T-helper 1 cell (primary cell): Measurements from ENCODE around the gene PURA.

Experiments
- DNase-seq, 5 donors: peaks; one replicate each; pipeline ENCODE4 v3.0.0-alpha.2; 2012 to 2020

PURA gene

DNA sequence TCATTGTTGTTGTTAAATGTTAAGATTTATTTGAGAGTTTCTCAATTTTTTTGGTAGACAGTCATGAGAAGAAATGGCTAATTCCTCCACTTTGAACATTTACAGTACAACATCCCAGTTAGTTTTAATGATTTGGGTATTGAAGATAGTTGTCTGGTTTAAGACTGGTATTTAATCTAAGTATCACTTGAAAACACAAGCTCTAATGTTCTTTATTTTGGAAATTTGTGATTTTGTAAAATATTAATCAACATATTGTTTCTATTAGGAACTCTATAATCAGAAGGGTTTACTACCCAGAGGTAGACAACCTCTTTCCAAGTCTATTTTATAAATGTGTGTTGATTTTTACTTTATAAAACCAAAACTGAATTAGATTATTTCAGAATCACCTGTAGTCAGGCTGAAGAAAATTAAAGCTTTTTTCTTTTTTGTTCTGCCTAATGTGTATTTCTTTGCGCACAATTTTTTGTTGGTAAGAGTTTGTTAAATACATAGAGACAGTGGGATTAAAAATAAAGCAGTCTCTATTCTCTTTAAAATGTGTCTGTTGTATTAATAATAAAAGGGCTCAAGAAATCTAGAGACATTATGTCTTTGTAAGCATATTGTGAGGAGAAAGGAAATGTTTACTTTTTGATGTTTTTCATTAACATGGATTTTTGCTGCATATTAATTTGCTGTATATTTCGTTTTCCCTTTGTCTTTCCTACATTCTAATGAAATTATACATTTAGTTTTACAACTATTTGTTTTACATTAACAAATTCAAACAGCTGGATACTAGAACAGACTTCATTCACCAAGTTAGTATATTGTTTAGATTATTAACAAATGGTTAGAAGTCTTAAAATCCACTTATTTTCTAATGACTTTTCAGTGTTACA, 3.9 kb upstream of the PURA start:
- DNase-seq = no peak

DNA sequence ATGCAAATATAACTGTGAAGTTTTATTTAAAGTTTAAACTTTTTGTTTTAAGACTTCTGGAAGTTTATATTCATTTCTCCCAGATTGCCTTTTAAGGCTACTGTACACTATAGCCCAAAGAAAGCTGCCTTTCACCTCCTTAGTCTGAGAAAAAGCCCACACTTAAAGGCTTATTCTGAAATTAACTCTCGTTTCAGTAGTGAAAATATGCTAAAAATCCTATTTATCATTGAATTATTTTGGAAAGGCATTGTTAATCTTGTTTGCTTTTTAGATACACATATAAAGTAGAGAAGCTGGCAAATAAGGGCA, 3.3 kb upstream of the PURA start:
- DNase-seq = no peak

DNA sequence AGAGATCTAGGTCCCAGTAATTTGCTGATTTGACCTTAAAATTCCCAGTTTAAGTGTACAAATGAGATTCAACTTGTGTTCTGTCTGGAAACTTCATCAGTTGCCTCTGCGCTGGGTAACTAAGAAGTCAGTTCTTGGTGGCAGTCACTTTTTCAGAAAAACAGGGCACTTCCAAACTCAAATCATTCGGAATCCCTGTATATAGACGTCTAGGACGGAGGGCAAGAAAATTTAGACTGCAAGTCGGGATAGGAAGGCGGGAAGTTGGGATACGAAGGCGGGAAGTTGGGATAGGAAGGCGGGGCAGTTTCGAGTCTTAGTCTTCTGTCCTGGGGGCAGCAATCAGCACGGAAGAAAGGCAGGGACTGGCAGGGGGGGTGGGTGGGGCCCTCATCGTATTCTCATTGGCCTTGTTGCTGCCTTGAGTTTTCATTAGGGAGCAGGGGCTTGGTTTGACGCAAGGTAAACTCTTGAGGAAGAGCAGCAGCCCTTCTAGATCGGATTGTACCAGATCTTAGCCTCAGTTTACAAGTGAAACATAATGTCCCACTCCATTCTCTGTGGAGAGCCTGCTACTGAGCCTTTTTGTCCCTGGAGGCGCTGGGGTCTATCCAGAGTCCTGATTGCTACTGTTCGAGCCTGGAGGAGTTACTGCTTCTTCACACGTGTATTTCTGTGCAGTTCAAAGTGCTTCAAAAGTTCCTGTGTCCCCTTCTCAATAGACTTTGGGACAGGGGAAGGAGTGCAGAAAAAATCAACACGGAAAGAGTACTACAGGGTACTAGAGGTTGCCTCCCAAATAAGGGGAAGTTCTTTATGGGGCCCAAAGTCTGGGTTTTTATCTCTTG, 2.7 kb upstream of the PURA start:
- no peak for DNase-seq

DNA sequence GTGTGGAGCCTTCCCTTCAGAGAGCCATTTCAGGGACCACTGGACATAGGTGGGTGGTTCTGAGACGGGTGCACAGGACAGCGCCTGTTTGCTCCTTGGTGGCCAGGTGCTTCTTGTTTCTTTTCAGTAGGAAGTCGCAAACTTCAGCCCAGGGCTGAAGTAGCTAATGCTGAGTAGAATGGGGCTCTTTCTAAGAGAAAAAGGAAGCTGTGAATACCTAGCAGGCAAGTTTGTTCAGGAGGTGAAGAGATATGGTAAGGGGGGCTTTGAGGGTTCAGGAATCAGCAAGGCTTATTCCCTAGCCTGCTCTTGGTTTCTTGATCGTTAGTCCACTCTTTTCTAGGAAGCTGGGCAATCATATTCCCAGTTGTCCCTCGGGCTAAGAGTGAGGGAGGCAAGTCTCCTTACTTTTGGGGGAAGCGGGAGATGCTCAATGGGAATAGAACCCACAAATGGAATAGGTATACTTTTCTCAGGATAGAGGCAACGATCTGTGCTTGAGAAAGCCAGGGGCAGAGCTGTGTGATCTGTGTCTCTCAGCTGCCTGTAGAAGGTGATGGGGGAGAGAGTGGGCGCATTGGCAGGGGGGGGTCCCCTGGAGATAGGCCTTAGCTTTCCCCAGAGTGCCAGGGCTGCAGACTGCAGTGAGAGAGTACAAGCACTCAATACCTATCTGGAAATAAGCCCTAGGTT, 1.9 kb upstream of the PURA start:
- DNase-seq = no peak

DNA sequence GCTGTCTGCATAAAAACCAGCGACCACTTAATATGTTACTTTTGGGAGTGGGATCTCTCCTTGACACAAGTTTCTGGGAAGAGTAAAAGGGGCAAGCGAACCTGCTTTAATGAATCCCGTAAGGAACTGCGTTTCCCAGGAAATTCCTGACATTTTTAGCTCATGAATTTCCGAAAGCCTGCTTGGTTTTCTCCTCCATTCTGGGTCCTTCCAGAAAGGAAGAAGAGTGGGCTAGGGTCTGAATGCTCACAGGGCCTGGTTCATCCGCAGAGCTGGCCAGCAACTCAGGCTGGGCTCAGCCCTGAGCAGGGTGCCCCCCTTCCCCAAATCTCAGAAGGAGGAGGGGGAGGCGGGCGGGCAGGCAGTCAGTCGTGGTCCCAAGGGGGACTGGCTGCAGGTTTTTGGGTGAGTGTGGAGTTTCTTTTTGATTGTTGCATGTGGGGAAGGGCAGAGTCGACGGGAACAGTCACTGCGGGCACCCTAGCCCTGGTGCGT, 1.2 kb upstream of the PURA start:
- DNase-seq = no peak

DNA sequence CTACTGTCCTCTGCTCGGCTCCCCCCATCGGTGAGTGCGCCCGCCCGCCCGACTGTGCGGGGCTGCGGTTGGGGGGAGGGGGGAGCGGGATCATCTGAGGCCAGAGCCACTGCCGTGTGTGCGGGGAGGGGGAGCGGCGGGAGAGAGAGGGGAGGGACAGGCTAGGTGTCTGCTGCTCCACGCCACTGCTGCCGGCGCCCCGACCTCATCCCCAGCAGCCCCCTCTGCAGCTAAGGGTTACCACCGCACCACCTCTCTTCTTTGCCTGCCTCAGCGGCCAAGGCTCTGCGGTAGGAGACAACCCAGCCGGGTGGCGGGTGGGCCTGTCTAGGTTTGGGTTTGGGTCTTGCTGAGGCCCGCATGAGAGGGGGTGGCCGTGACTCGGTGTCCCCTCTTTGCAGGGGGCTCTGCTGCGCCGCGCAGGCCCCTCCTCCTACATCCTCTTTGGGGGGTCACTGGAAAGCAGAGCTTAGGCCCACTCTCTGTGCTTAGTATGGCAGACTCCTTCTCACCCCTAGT, 670 bp upstream of the PURA start:
- DNase-seq = peak in 2 of 5 donors; percentile 22 to 30

DNA sequence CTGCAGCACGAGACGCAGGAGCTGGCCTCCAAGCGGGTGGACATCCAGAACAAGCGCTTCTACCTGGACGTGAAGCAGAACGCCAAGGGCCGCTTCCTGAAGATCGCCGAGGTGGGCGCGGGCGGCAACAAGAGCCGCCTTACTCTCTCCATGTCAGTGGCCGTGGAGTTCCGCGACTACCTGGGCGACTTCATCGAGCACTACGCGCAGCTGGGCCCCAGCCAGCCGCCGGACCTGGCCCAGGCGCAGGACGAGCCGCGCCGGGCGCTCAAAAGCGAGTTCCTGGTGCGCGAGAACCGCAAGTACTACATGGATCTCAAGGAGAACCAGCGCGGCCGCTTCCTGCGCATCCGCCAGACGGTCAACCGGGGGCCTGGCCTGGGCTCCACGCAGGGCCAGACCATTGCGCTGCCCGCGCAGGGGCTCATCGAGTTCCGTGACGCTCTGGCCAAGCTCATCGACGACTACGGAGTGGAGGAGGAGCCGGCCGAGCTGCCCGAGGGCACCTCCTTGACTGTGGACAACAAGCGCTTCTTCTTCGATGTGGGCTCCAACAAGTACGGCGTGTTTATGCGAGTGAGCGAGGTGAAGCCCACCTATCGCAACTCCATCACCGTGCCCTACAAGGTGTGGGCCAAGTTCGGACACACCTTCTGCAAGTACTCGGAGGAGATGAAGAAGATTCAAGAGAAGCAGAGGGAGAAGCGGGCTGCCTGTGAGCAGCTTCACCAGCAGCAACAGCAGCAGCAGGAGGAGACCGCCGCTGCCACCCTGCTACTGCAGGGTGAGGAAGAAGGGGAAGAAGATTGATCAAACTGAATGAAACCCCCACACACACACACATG, 654 bp downstream of the PURA start:
- peak in 4 of 5 donors; percentile 17 to 63 (median 22) for DNase-seq

DNA sequence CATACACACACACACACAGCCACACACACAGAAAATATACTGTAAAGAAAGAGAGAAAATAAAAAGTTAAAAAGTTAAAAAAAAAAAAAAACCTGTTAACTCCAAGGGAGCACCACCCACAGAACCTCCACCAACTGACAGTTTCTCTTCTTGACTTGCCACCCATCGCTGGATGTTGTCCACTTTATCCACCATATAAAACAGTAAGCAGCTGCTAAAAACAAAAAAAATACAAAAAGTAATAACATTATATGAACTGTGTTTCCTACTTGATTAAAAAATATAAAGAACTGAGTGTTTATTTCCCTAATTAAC, 1.2 kb downstream of the PURA start:
- DNase-seq = no peak

DNA sequence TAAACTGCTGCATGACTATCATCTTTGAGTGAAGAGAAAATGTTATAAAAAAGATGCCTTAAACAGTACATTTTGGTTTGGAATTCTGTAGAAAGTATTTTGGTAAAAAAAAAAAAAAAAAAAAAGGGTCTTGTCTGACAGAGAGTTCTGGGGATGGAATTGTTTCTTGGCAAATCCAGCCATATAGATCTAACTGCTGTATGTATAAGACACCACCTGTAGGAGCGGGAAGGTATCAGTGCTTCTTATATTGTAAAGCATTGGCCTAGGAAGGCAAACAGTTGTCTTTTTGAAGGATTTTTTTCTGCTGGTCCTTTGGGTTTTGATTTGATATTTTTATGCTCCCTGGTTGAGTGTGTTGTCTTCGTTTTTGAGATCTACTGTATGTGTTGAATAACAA, 2.8 kb downstream of the PURA start:
- DNase-seq = no peak

DNA sequence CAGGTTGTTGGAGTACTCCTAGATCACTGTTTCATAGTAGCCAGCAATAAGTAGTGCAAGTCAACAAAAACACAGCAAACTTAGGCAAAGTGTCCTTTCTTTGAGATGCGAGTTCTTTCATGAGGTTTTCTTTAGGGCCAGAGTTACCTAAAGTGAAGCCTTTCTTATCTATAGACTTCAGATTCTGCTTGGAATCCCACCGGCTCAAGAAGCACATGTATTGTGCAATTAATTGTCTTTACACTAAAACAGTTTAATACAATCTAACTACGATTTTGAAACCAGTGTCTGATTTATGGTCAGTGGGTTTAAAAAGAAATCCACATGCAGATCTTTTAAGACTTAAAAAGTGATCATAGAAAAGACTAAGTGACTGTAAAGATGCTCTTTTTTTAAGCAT, 3.6 kb downstream of the PURA start:
- DNase-seq = no peak

DNA sequence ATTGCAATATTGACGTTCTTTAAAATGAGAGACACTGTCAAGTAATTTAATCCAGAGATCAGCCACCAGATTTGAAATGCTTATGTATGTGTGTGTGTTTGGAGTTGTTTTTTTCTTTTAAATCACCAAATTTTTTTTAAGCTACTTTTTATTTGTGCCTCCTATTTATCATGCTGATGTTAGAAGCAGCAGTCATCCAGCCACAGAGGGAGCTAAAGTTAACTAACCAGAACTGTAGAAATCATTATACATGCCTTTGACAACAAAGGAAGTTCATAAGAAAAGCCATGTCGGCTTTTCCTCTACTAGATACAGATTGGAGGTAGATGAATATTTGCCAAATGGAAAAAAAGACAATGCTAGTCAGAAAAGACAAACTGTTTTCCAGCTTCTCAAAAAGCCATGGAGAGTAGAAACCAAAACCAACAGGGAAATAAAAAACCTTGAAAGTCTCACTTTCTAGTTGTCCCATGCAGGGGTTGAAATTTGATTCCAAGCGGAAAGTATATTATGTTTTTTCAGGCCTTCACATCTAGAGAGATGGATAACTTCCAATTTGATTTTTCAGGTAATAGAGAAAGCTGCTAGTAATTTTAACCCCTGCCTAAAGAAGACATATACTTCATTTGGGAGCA, 4.5 kb downstream of the PURA start:
- DNase-seq = no peak

DNA sequence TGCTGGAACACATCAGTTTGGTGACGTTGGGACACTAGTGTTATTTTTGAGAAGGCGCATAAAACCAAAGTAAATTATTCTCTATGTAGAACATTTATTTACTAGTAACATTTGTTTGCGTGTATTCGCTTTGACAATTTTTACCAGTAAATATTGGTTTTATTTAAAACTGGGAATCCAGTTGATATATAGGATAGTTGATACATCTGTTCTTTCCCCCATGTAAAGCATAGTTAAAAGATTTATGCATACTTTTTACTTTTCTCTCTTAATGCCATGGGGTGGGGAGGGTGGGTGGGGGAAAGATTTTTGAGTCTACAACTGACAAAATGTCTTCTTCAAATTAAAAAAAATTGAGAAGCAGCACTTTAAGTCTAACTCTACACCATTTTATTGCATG, 11.7 kb downstream of the PURA start, which contains the start of gene IGIP:
TSS of gene IGIP (plus strand) at position 301 of the 400 bp plus-strand sequence. CDS start 2,540 bp downstream, outside the sequence.
- DNase-seq = no peak

DNA sequence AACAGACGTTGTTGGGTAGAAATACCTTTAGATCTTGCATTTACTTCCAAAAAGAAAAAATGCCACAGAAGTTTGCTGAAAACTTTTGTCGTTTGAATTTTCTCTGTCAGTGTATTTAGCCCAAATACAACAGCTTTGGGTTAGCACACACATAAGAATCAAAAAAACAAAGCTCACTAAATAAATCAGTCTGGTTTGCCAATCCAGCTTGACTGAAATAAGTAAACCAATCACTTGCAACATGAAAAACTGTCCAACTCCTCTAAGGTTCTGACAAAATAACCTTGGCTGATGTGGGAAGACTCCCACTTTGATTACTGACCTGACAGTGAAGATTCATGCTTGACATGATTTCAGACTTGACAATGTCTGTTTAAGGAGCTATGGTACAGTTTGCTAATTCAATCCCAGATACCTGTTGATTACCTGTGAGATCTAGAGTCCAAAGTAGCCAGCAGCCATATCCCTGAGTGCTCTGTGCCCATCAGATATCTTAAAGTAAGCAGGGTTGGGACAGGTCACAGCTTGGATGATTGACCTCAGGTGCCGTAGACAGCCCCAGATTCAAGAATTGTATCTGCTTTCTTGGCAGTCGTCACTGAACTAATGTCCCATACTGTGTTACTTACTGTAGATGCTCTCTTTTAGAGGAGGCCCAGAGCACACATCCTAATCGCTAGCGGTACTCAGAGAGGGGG, 12.6 kb downstream of the PURA start:
- DNase-seq = no peak

DNA sequence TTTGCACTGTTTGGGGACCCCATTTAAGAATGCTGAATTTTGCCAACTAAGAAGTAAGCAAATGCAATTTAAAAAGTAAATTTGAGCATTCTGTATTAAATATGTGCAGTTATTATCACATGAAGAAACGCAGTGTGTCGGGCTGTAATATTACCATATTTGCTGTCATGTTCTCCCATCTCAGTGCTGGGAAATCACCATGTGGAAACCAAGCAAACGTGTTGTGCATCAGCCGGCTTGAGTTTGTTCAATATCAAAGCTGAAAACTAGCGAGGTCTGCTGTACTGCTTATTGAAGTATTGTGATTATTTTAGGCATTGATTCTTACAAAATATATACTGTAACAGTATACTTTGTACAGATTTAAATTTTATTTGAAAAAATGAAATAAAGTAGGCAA, 14.5 kb downstream of the PURA start:
- no peak for DNase-seq

DNA sequence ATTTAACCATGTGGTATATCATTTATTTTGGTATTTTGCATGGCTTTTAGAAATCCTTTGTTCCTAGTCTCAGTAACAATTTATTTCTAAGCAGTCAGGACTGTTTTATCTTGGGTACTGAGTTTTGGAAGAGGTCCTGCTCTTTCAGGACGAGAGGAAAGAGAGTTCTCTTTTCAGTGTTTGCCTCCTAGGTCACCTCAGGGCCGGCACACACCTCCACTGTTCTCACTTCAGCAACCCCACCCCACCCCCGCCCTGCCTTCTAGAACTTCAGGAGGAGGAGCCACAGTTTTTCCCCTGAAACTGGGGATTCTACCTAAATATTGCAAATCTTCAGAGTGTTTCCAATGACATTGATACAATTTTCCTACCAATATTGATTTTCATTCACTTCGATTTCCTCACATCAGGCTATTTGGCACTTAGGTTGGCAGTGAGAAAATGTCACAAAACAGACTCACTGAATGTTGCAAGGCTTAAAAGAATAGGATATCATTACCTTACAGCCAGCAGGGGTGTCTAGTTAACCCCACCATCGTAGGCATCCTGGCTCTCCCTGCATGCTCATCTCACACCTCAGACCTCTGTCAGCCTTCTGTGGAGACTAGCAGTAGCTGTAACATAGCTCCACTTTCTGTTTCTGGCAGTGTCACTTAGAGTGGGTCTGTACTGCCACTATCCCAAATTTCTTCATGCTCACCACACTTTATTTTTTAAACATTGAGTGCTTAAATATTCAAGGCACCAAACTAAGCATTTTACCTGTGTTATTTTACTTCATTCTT, 17.2 kb downstream of the PURA start:
- DNase-seq = no peak

DNA sequence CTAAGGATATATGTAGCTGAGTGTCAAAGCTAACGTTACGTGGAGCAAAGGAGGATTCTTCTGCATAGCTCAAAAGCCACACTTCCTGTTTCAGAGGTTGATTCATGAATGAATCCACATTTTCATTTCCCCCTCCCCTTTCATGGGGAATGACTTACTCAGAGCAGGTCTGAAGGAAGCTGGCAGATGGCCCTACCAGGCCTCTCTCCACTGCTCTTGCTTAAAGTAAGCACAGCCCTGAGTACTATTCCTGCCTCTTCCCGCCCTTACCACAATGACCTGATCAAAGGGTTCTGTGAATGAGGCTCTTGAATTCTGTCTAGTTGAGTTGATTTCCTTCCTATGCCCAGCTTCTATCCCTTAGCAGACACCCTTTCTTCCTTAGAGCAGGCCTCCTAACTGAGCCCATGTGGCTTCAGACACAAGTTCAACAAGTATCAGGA, 18.1 kb downstream of the PURA start:
- peak in 1 of 5 donors; percentile 11 for DNase-seq

DNA sequence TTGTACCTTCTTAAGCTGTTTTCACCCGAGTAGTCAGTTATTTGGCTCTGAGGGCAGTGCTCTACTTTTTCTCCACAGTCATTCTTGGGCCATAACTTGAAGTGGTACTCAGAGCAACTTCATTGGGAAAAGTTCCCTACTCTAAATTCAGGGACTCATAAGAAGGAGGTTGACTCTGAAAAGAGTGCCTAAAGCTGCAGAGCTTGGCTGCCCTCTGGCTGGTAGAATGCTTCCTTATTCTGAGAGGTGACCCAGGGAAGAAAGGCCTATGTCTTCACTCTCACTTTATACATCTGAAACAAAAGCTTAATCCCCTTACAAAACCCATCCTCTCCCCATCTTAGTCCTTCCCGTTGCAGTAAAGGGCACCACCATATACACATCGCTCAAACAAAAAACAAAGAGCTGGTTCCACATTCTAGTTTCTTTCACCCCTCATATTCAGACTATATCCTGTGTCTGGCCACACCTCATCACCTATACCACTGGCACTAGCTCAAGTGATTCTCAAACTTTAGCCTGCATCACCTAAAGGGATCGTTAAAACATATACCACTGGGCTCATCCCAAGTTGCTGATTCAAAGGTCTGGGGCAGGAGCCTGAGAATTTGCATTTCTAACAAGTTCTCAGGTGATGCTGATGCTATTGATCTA, 19.7 kb downstream of the PURA start:
- no peak for DNase-seq

DNA sequence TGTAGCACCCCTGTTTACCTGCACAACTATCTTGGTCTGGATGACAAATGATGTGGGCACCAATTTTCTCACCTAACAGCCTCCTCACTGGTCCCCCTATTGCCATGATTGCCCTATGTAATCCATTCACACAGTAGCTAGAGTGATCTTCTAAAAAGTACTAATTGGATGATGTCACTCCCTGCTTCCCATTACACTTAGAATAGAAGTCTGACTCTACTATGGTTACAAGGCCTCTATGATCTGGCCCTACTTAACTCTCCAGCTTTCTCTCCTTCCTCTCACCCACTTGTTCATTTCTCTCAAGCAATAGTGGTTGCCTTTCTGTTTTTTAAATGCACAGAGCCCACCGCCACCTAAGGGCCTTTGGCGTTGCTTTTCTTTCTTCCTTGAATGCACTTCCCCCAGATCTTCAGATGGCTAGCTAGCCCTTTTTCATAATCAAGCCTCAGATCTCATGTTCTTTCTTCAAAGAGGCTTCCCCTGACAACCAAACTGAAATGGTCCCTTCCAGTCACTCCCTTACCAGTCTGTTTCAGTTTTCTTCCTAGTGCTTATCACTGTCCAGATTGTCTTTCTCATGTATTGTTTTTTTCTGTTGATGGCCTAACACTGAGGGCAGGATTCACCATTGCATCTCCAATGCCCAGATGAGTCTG, 20.5 kb downstream of the PURA start:
- DNase-seq = no peak

DNA sequence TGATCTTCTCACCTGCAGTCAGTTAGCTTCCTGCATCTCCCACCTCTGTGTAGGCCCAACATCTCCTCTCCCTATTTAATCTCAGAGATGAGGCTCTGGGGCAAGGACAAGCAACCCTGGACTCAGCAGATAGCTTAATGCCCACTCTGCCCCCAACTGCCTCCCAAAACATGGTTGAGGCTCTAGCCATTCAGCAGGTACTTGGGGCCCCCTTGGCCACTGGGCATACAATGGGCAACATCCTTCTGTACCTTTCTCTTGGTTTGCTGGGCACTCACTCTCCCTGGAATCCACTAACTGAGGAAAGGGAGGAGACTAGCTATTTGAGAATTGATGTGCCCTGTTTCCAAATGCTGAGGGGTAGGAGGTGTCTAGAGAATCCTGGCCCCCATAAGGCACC, 21.2 kb downstream of the PURA start:
- no peak for DNase-seq
